GM23338 (cell line): ENCODE results near the gene NRROS. TPM values are rescaled to one million over a fixed set of nuclear protein-coding genes. Genes with fewer than 3 reads are reported as not detected.

Experiments
- ATAC-seq: fragments of 200-7000 bp; cut with Tn5 transposase; 3 replicates; pipeline ENCODE4 v1.9.1; 2020
- DNase-seq: peaks from one replicate; pipeline ENCODE4 v3.0.0-alpha.2; 2015; ENCODE audit warnings: low spot score
- H2AFZ ChIP-seq: fragments of 200-600 bp; sonication (generic); 2 replicates; pipeline ENCODE4 v1.8.0; 2016; ENCODE audit warnings: antibody characterized with exemption, mild to moderate bottlenecking, moderate library complexity
- H3F3A ChIP-seq: fragments of 200-600 bp; sonication (generic); replicated peaks from 2 replicates; pipeline ENCODE4 v1.8.0; 2017; ENCODE audit warnings: antibody characterized with exemption, mixed run types, low read depth
- H3K27ac ChIP-seq: fragments of 200-600 bp; sonication (generic); 2 replicates; pipeline ENCODE4 v1.6.1; 2016; ENCODE audit warnings: low read depth
- H3K27me3 ChIP-seq: fragments of 200-600 bp; sonication (generic); 2 replicates; pipeline ENCODE4 v1.8.0; 2016; ENCODE audit warnings: mild to moderate bottlenecking, mixed run types, moderate library complexity; ENCODE audit not compliant: insufficient read depth
- H3K36me3 ChIP-seq: fragments of 200-600 bp; sonication (generic); 2 replicates; pipeline ENCODE4 v1.8.0; 2016; ENCODE audit warnings: mild to moderate bottlenecking; ENCODE audit not compliant: insufficient read depth
- H3K4me1 ChIP-seq: fragments of 200-600 bp; sonication (generic); 2 replicates; pipeline ENCODE4 v1.8.0; 2016; ENCODE audit warnings: mild to moderate bottlenecking, moderate library complexity; ENCODE audit not compliant: insufficient read depth
- H3K4me2 ChIP-seq: fragments of 200-600 bp; sonication (generic); 2 replicates; pipeline ENCODE4 v1.7.1; 2017; ENCODE audit warnings: mixed run types
- H3K4me3 ChIP-seq: fragments of 200-600 bp; sonication (generic); 2 replicates; pipeline ENCODE4 v1.6.1; 2016; ENCODE audit warnings: mixed run types
- H3K79me2 ChIP-seq: fragments of 200-600 bp; sonication (generic); replicated peaks from 2 replicates; pipeline ENCODE4 v1.8.0; 2017; ENCODE audit warnings: mild to moderate bottlenecking; ENCODE audit not compliant: insufficient read depth
- H3K9me2 ChIP-seq: fragments of 200-600 bp; sonication (generic); 2 replicates; pipeline ENCODE4 v1.8.0; 2017; ENCODE audit not compliant: insufficient read depth
- H4K20me1 ChIP-seq: fragments of 200-600 bp; sonication (generic); replicated peaks from 2 replicates; pipeline ENCODE4 v1.8.0; 2017; ENCODE audit warnings: mild to moderate bottlenecking; ENCODE audit not compliant: insufficient read depth
- H3K27ac Mint-ChIP-seq: 2 replicates; pipeline ENCODE4 v1.8.0; 2020; ENCODE audit warnings: inconsistent platforms, mild to moderate bottlenecking, moderate library complexity, mixed read lengths
- H3K27me3 Mint-ChIP-seq: 3 replicates; pipeline ENCODE4 v1.8.0; 2022; ENCODE audit warnings: low read depth, mild to moderate bottlenecking, moderate library complexity, mixed read lengths, inconsistent platforms; ENCODE audit not compliant: insufficient read depth, poor library complexity
- H3K36me3 Mint-ChIP-seq: 3 replicates; pipeline ENCODE4 v1.8.0; 2021; ENCODE audit warnings: low read depth, mild to moderate bottlenecking, inconsistent platforms, moderate library complexity, mixed read lengths
- H3K4me1 Mint-ChIP-seq: 3 replicates; pipeline ENCODE4 v1.8.0; 2020; ENCODE audit warnings: mild to moderate bottlenecking, inconsistent platforms, mixed read lengths
- H3K4me3 Mint-ChIP-seq: 3 replicates; pipeline ENCODE4 v1.8.0; 2021; ENCODE audit warnings: moderate library complexity, mild to moderate bottlenecking, inconsistent platforms, mixed read lengths
- H3K9me3 Mint-ChIP-seq: 3 replicates; pipeline ENCODE4 v1.8.0; 2020; ENCODE audit warnings: moderate library complexity, mild to moderate bottlenecking, inconsistent platforms, mixed read lengths
- CREB1 ChIP-seq: fragments of 250-450 bp; sonication (Bioruptor Pico); IDR thresholded peaks from 2 replicates; pipeline ENCODE4 v1.5.0; 2020; ENCODE audit warnings: low read depth, mild to moderate bottlenecking, moderate library complexity
- ETS1 ChIP-seq: IDR thresholded peaks from 2 replicates; pipeline ENCODE4 v1.6.1; 2016; ENCODE audit warnings: antibody characterized with exemption
- EZH2 ChIP-seq: fragments of 200-600 bp; sonication (generic); IDR thresholded peaks from one replicate; pipeline ENCODE4 v1.8.0; 2017; ENCODE audit warnings: antibody characterized with exemption, mild to moderate bottlenecking, low read depth; ENCODE audit not compliant: unreplicated experiment
- EZH2phosphoT487 ChIP-seq: fragments of 200-600 bp; sonication (generic); IDR thresholded peaks from one replicate; pipeline ENCODE4 v1.8.1; 2018; ENCODE audit warnings: antibody characterized with exemption; ENCODE audit not compliant: unreplicated experiment
- JUNB ChIP-seq: IDR thresholded peaks from one replicate; pipeline ENCODE4 v1.6.1; 2016; ENCODE audit warnings: antibody characterized with exemption; ENCODE audit not compliant: unreplicated experiment
- NANOG ChIP-seq: IDR thresholded peaks from 2 replicates; pipeline ENCODE4 v1.6.1; 2016; ENCODE audit warnings: antibody characterized with exemption, borderline replicate concordance
- POLR2AphosphoS5 ChIP-seq: IDR thresholded peaks from 2 replicates; pipeline ENCODE4 v1.6.1; 2016; ENCODE audit warnings: antibody characterized with exemption, low read depth
- REST ChIP-seq: IDR thresholded peaks from one replicate; pipeline ENCODE4 v1.6.1; 2018; ENCODE audit warnings: antibody characterized with exemption; ENCODE audit not compliant: unreplicated experiment
- STAT1 ChIP-seq: IDR thresholded peaks from one replicate; pipeline ENCODE4 v1.6.1; 2016; ENCODE audit warnings: antibody characterized with exemption; ENCODE audit not compliant: unreplicated experiment
- ZNF114 ChIP-seq: fragments of 250-450 bp; sonication (Bioruptor Pico); IDR thresholded peaks from 2 replicates; pipeline ENCODE4 v1.5.0; 2020; ENCODE audit warnings: mild to moderate bottlenecking, moderate library complexity
- ZNF331 ChIP-seq: fragments of 250-450 bp; sonication (Bioruptor Pico); IDR thresholded peaks from 2 replicates; pipeline ENCODE4 v1.5.0; 2020; ENCODE audit warnings: low read depth, mild to moderate bottlenecking, moderate library complexity
- polyA plus RNA-seq: library from polyadenylated mRNA; unstranded; fragments of >200 nt; fragmentation: Nextera tagmentation; extraction: Ambion mirVana; gene quantifications from 2 replicates; pipeline ENCODE4 v1.2.1, GENCODE V29; 2016
- total RNA-seq: library from RNA; depleted of rRNA; stranded (reverse); fragments of >200 nt; shearing (Covaris generic); gene quantifications from 2 replicates; pipeline ENCODE4 v1.2.3, GENCODE V29; 2014
- TF ChIP-seq, protein P1 (sequence below): fragments of 250-450 bp; sonication (Bioruptor Pico); IDR thresholded peaks from 2 replicates; pipeline ENCODE4 v1.5.0; 2020; ENCODE audit warnings: mild to moderate bottlenecking, moderate library complexity
- TF ChIP-seq, protein P2 (sequence below), 2 experiments: fragments of 200-600 bp in 1 of 2; sonication (generic) in 1 of 2; conservative IDR thresholded peaks; 2 replicates each; pipeline versions ENCODE4 v1.5.1 to v1.6.1; 2016 to 2017; ENCODE audit warnings: antibody characterized with exemption in 2 of 2, low read depth in 2 of 2, mild to moderate bottlenecking in 2 of 2, moderate library complexity in 1 of 2

NRROS gene
- total and polyA plus RNA-seq, 2 experiments from 2014 or later = 2.3 to 8.5 TPM

DNA sequence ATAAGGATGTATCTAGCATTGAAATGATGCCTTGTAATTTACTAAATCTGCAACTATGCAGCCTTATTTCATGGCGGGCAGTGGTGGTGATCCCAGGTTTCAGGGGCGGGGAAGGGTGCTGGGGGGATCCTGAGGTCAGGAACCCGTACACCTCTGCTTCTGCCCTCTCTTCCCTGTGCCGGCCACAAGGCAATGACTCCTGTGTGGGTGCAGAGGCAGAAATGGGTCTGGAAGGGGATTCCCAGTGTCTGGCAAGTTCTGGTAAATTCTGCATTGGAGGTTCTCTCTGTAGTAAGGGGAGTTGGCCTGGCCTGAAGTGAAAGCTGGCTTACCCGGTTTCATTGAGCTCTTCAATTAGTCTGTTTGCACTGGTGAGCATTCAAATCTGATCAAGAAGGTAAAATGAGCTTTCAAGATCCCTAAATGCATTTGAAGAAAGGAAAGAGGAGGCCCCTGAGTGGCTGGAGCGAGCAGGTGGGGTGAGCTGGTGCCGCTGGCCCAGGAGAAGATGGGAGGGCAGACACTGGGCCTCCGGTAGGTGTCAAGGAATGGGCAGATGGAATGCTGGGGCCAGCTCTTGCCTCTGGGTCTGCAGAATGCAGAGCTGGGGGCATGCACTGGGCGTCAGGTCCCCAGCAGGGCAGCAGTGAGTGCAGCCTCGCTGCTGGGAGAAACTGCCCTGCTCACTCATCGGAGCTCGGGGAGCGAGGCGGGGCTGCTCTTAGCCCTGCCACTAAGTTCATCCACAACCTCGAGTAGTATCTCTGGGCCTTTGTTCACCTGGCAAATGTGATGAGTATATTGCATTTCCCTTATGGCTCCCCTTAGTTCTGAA lies 13.7 kb downstream of the NRROS start:
- H3K9me2 ChIP-seq = no peaks in the 10 kb centered on the region
- Mint-ChIP-seq H3K9me3 (no peaks in the 10 kb centered on the region), H3K27me3 (peaks cover 11% of the 10 kb centered on the region), H3K36me3 (peaks cover 7% of the 10 kb centered on the region; the same call in 2 of the 3 replicates), H3K4me3 (no peak overlapping the region), H3K4me1 (peaks cover 29% of the 10 kb centered on the region), H3K27ac (no peak overlapping the region; the same call in 1 of the 2 replicates)
- H2AFZ ChIP-seq = no peak overlapping the region
- H3K27me3 ChIP-seq = no peaks in the 10 kb centered on the region
- TF ChIP-seq REST (no peak), NANOG (no peak), CREB1 (CRISPR knock-in tag) (no peak), POLR2AphosphoS5 (no peak), ETS1 (no peak), ZNF114 (CRISPR knock-in tag) (no peak), JUNB (no peak), EZH2 (no peak), STAT1 (no peak), EZH2phosphoT487 (no peak), ZNF331 (no peak)
- TF ChIP-seq, protein P1, sequence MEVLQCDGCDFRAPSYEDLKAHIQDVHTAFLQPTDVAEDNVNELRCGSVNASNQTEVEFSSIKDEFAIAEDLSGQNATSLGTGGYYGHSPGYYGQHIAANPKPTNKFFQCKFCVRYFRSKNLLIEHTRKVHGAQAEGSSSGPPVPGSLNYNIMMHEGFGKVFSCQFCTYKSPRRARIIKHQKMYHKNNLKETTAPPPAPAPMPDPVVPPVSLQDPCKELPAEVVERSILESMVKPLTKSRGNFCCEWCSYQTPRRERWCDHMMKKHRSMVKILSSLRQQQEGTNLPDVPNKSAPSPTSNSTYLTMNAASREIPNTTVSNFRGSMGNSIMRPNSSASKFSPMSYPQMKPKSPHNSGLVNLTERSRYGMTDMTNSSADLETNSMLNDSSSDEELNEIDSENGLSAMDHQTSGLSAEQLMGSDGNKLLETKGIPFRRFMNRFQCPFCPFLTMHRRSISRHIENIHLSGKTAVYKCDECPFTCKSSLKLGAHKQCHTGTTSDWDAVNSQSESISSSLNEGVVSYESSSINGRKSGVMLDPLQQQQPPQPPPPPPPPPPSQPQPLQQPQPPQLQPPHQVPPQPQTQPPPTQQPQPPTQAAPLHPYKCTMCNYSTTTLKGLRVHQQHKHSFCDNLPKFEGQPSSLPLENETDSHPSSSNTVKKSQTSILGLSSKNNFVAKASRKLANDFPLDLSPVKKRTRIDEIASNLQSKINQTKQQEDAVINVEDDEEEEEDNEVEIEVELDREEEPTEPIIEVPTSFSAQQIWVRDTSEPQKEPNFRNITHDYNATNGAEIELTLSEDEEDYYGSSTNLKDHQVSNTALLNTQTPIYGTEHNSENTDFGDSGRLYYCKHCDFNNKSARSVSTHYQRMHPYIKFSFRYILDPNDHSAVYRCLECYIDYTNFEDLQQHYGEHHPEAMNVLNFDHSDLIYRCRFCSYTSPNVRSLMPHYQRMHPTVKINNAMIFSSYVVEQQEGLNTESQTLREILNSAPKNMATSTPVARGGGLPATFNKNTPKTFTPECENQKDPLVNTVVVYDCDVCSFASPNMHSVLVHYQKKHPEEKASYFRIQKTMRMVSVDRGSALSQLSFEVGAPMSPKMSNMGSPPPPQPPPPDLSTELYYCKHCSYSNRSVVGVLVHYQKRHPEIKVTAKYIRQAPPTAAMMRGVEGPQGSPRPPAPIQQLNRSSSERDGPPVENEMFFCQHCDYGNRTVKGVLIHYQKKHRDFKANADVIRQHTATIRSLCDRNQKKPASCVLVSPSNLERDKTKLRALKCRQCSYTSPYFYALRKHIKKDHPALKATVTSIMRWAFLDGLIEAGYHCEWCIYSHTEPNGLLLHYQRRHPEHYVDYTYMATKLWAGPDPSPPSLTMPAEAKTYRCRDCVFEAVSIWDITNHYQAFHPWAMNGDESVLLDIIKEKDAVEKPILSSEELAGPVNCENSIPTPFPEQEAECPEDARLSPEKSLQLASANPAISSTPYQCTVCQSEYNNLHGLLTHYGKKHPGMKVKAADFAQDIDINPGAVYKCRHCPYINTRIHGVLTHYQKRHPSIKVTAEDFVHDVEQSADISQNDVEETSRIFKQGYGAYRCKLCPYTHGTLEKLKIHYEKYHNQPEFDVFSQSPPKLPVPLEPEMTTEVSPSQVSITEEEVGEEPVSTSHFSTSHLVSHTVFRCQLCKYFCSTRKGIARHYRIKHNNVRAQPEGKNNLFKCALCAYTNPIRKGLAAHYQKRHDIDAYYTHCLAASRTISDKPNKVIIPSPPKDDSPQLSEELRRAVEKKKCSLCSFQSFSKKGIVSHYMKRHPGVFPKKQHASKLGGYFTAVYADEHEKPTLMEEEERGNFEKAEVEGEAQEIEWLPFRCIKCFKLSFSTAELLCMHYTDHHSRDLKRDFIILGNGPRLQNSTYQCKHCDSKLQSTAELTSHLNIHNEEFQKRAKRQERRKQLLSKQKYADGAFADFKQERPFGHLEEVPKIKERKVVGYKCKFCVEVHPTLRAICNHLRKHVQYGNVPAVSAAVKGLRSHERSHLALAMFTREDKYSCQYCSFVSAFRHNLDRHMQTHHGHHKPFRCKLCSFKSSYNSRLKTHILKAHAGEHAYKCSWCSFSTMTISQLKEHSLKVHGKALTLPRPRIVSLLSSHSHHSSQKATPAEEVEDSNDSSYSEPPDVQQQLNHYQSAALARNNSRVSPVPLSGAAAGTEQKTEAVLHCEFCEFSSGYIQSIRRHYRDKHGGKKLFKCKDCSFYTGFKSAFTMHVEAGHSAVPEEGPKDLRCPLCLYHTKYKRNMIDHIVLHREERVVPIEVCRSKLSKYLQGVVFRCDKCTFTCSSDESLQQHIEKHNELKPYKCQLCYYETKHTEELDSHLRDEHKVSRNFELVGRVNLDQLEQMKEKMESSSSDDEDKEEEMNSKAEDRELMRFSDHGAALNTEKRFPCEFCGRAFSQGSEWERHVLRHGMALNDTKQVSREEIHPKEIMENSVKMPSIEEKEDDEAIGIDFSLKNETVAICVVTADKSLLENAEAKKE (CRISPR knock-in tag) = no peak
- TF ChIP-seq, protein P2, sequence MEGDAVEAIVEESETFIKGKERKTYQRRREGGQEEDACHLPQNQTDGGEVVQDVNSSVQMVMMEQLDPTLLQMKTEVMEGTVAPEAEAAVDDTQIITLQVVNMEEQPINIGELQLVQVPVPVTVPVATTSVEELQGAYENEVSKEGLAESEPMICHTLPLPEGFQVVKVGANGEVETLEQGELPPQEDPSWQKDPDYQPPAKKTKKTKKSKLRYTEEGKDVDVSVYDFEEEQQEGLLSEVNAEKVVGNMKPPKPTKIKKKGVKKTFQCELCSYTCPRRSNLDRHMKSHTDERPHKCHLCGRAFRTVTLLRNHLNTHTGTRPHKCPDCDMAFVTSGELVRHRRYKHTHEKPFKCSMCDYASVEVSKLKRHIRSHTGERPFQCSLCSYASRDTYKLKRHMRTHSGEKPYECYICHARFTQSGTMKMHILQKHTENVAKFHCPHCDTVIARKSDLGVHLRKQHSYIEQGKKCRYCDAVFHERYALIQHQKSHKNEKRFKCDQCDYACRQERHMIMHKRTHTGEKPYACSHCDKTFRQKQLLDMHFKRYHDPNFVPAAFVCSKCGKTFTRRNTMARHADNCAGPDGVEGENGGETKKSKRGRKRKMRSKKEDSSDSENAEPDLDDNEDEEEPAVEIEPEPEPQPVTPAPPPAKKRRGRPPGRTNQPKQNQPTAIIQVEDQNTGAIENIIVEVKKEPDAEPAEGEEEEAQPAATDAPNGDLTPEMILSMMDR (conservative IDR thresholded peaks at IDR 0.05; ENCODE audit: low read depth in 2 of 2) = no peak
- no peak overlapping the region for H3K27ac ChIP-seq
- H4K20me1 ChIP-seq = no peaks in the 10 kb centered on the region
- H3K36me3 ChIP-seq = no peaks in the 10 kb centered on the region
- H3K4me1 ChIP-seq = peaks cover 24% of the 10 kb centered on the region
- no peak overlapping the region for H3K4me3 ChIP-seq
- no peaks in the 10 kb centered on the region for H3K79me2 ChIP-seq
- no peak overlapping the region for H3K4me2 ChIP-seq
- DNase-seq (no peak), ATAC-seq (peak; percentile 43)
- H3F3A ChIP-seq = peaks cover 5% of the 10 kb centered on the region; the same call in 1 of the 2 replicates
